IMR-90 (cell line): Measurements from ENCODE around the gene BASP1. TPM values are rescaled to one million over a fixed set of nuclear protein-coding genes. Genes with fewer than 3 reads are reported as not detected.

Experiments
- ATAC-seq: fragments of 200-7000 bp; cut with Tn5 transposase; 2 replicates; pipeline ENCODE4 v1.9.1; 2020; ENCODE audit warnings: low read depth, mild to moderate bottlenecking, moderate library complexity
- BruUV-seq: library from RNA; stranded (reverse); fragments of 400-500 nt; replicated peaks from 2 replicates; lab custom pipeline; 2021; lab: Mats Ljungman, UMichigan
- CTCF ChIA-PET: fragments of 300-600 bp; formaldehyde crosslinking; extraction: SDS; loops from one replicate; lab custom pipeline; 2021; ENCODE audit warnings: antibody characterized with exemption; lab: Yijun Ruan, JAX
- POLR2A ChIA-PET: fragments of 300-600 bp; sonication (Branson Sonifier 250); formaldehyde crosslinking; loops from one replicate; lab custom pipeline; 2022; ENCODE audit warnings: antibody characterized with exemption; ENCODE audit not compliant: unreplicated experiment; lab: Charles Lee
- DNase-seq: peaks from one replicate; pipeline ENCODE4 v3.0.0; 2013
- H2AFZ ChIP-seq: replicated peaks from 2 replicates; pipeline ENCODE3; 2013; ENCODE audit warnings: low read length, mild to moderate bottlenecking; ENCODE audit not compliant: poor library complexity
- H2AK5ac ChIP-seq: 2 replicates; pipeline ENCODE4 v1.6.1; 2013; ENCODE audit warnings: low read depth, low read length, inconsistent platforms
- H2AK9ac ChIP-seq: replicated peaks from 2 replicates; pipeline ENCODE3; 2013; ENCODE audit warnings: mild to moderate bottlenecking, low read depth, low read length, moderate library complexity; ENCODE audit not compliant: poor library complexity
- H2BK120ac ChIP-seq: 2 replicates; pipeline ENCODE4 v1.6.1; 2013; ENCODE audit warnings: low read depth, low read length, inconsistent platforms
- H2BK15ac ChIP-seq: 3 replicates; pipeline ENCODE4 v1.6.1; 2013; ENCODE audit warnings: low read depth, low read length, inconsistent platforms
- H2BK20ac ChIP-seq: 2 replicates; pipeline ENCODE4 v1.6.1; 2013; ENCODE audit warnings: low read depth, mild to moderate bottlenecking, inconsistent platforms, low read length, moderate library complexity
- H2BK5ac ChIP-seq: 2 replicates; pipeline ENCODE4 v1.6.1; 2013; ENCODE audit warnings: mild to moderate bottlenecking, low read depth, low read length, inconsistent platforms; ENCODE audit not compliant: poor library complexity, severe bottlenecking
- H3K14ac ChIP-seq: replicated peaks from 2 replicates; pipeline ENCODE4 v1.6.1; 2013; ENCODE audit warnings: low read depth, low read length, inconsistent platforms
- H3K18ac ChIP-seq: 2 replicates; pipeline ENCODE4 v1.6.1; 2013; ENCODE audit warnings: low read depth, low read length, control low read depth
- H3K23ac ChIP-seq: 2 replicates; pipeline ENCODE4 v1.6.1; 2013; ENCODE audit warnings: low read depth, low read length, inconsistent platforms
- H3K27ac ChIP-seq: 2 replicates; pipeline ENCODE4 v1.5.1; 2013; ENCODE audit warnings: mild to moderate bottlenecking, control low read depth, low read length; ENCODE audit not compliant: insufficient read depth
- H3K27me3 ChIP-seq: 2 replicates; pipeline ENCODE4 v1.6.1; 2013; ENCODE audit warnings: low read length; ENCODE audit not compliant: control insufficient read depth, insufficient read depth
- H3K36me3 ChIP-seq: 2 replicates; pipeline ENCODE4 v1.6.1; 2013; ENCODE audit warnings: low read length, mixed read lengths; ENCODE audit not compliant: control insufficient read depth, insufficient read depth
- H3K4ac ChIP-seq: 2 replicates; pipeline ENCODE4 v1.6.1; 2013; ENCODE audit warnings: low read depth, low read length, inconsistent platforms
- H3K4me1 ChIP-seq: 2 replicates; pipeline ENCODE4 v1.6.1; 2013; ENCODE audit warnings: low read length, mixed read lengths; ENCODE audit not compliant: control insufficient read depth, insufficient read depth
- H3K4me2 ChIP-seq: 2 replicates; pipeline ENCODE4 v1.6.1; 2013; ENCODE audit warnings: low read depth, mild to moderate bottlenecking, control low read depth, low read length, moderate library complexity
- H3K4me3 ChIP-seq: 2 replicates; pipeline ENCODE4 v1.5.1; 2013; ENCODE audit warnings: low read depth, mild to moderate bottlenecking, control low read depth, low read length, moderate library complexity; ENCODE audit not compliant: insufficient read depth
- H3K56ac ChIP-seq: 2 replicates; pipeline ENCODE4 v1.6.1; 2013; ENCODE audit warnings: low read length, inconsistent platforms; ENCODE audit not compliant: insufficient read depth; ENCODE audit errors: extremely low read depth
- H3K79me1 ChIP-seq, 2 experiments: 2 replicates each; pipeline ENCODE4 v1.6.1; 2013; ENCODE audit warnings: low read length in 2 of 2, inconsistent platforms in 1 of 2, low read depth in 1 of 2
- H3K9ac ChIP-seq: 2 replicates; pipeline ENCODE4 v1.6.1; 2013; ENCODE audit warnings: low read depth, low read length, control low read depth
- H3K9me1 ChIP-seq: 2 replicates; pipeline ENCODE4 v1.6.1; 2013; ENCODE audit warnings: low read length, inconsistent platforms; ENCODE audit not compliant: insufficient read depth
- H3K9me3 ChIP-seq: 2 replicates; pipeline ENCODE4 v1.6.1; 2013; ENCODE audit warnings: low read length; ENCODE audit not compliant: control insufficient read depth, insufficient read depth
- H4K20me1 ChIP-seq: 2 replicates; pipeline ENCODE4 v1.6.1; 2013; ENCODE audit warnings: low read length, inconsistent platforms; ENCODE audit not compliant: insufficient read depth
- H4K5ac ChIP-seq: 2 replicates; pipeline ENCODE4 v1.6.1; 2013; ENCODE audit warnings: mild to moderate bottlenecking, low read depth, low read length, control low read depth
- H4K8ac ChIP-seq, 2 experiments: 2 replicates each; pipeline ENCODE4 v1.6.1; 2013; ENCODE audit warnings: low read depth in 2 of 2, low read length in 2 of 2, control low read depth in 1 of 2, inconsistent platforms in 1 of 2
- H4K91ac ChIP-seq: 2 replicates; pipeline ENCODE4 v1.6.1; 2013; ENCODE audit warnings: low read depth, low read length, inconsistent platforms; ENCODE audit not compliant: insufficient read depth
- BHLHE40 ChIP-seq: fragments of 150-350 bp; IDR thresholded peaks from 2 replicates; pipeline ENCODE4 v1.6.1; 2016; ENCODE audit warnings: mild to moderate bottlenecking, low read depth, low read length
- CEBPB ChIP-seq: IDR thresholded peaks from 2 replicates; pipeline ENCODE4 v1.6.1; 2012; ENCODE audit warnings: low read depth, low read length, improper control_type of control experiment
- CHD1 ChIP-seq: IDR thresholded peaks from 2 replicates; pipeline ENCODE4 v1.6.1; 2012; ENCODE audit warnings: low read depth, low read length, improper control_type of control experiment
- CTCF ChIP-seq: conservative IDR thresholded peaks from 2 replicates; pipeline ENCODE4 v1.5.1; 2012; ENCODE audit warnings: mild to moderate bottlenecking, low read depth, low read length, improper control_type of control experiment
- ELK1 ChIP-seq: fragments of 150-350 bp; IDR thresholded peaks from 2 replicates; pipeline ENCODE4 v1.6.1; 2016; ENCODE audit warnings: low read depth, mild to moderate bottlenecking, low read length, moderate library complexity, borderline replicate concordance
- FOS ChIP-seq: fragments of 150-350 bp; IDR thresholded peaks from 2 replicates; pipeline ENCODE4 v1.6.1; 2016; ENCODE audit warnings: low read depth, low read length
- MAFK ChIP-seq: IDR thresholded peaks from 2 replicates; pipeline ENCODE4 v1.6.1; 2012; ENCODE audit warnings: low read depth, low read length, improper control_type of control experiment
- MAZ ChIP-seq: IDR thresholded peaks from 2 replicates; pipeline ENCODE4 v1.6.1; 2012; ENCODE audit warnings: low read depth, mild to moderate bottlenecking, low read length, improper control_type of control experiment, moderate library complexity, borderline replicate concordance
- MXI1 ChIP-seq: IDR thresholded peaks from 2 replicates; pipeline ENCODE4 v1.6.1; 2012; ENCODE audit warnings: low read depth, mild to moderate bottlenecking, low read length, moderate library complexity, borderline replicate concordance
- NFE2L2 ChIP-seq: fragments of 150-350 bp; IDR thresholded peaks from 2 replicates; pipeline ENCODE4 v1.6.1; 2016; ENCODE audit warnings: low read depth, mild to moderate bottlenecking, low read length
- RAD21 ChIP-seq: IDR thresholded peaks from 2 replicates; pipeline ENCODE4 v1.6.1; 2012; ENCODE audit warnings: low read length, improper control_type of control experiment
- RCOR1 ChIP-seq: IDR thresholded peaks from 2 replicates; pipeline ENCODE4 v1.6.1; 2012; ENCODE audit warnings: mild to moderate bottlenecking, low read length, improper control_type of control experiment; ENCODE audit not compliant: insufficient replicate concordance
- RFX5 ChIP-seq: IDR thresholded peaks from 2 replicates; pipeline ENCODE4 v1.8.0; 2012; ENCODE audit warnings: low read depth, mild to moderate bottlenecking, low read length, moderate library complexity
- SMC3 ChIP-seq: fragments of 150-350 bp; IDR thresholded peaks from 2 replicates; pipeline ENCODE4 v1.6.1; 2016; ENCODE audit warnings: low read depth, mild to moderate bottlenecking, antibody characterized with exemption, low read length, moderate library complexity
- USF2 ChIP-seq: fragments of 150-350 bp; IDR thresholded peaks from 2 replicates; pipeline ENCODE4 v1.6.1; 2017; ENCODE audit warnings: mild to moderate bottlenecking, antibody characterized with exemption, low read length, low read depth
- WGBS, 2 experiments: methylation state at CpG; one replicate each; pipeline versions ENCODE4 v1.1.5 to v1.1.7; 2013; ENCODE audit warnings: missing lambda C conversion rate in 2 of 2; ENCODE audit not compliant: insufficient read length in 1 of 2; ENCODE audit errors: extremely low coverage in 2 of 2; 5-methylcytosine and 5-hydroxymethylcytosine counted together
- dilution Hi-C: fragments of 300-500 bp; cut with HindIII; formaldehyde crosslinking; loops from one replicate; pipeline ENCODE4 v1.14.3; 2018; ENCODE audit warnings: low sequenced_read_pairs; ENCODE audit not compliant: unreplicated experiment
- in situ Hi-C: fragments of 300-500 bp; cut with MboI; formaldehyde crosslinking; loops from 3 replicates; pipeline ENCODE4 v1.14.3; 2019; ENCODE audit warnings: low sequenced_read_pairs, inconsistent platforms, mixed read lengths
- intact Hi-C: fragments of 100-400 bp; cut with micrococcal nuclease; formaldehyde crosslinking; loops from 2 replicates; pipeline ENCODE4 v1.10.0; 2022
- polyA plus RNA-seq, 3 experiments: library from polyadenylated mRNA; depleted of rRNA; stranded (reverse); fragments of >200 nt; gene quantifications; 2 replicates each; pipeline ENCODE4 v1.2.3, GENCODE V29; 2012; ENCODE audit warnings: low replicate concordance in 1 of 3
- total RNA-seq: library from RNA; depleted of rRNA; stranded (reverse); fragments of >200 nt; gene quantifications from 2 replicates; pipeline ENCODE4 v1.2.3, GENCODE V29; 2012

The BASP1 gene
- total and polyA plus RNA-seq, 2 of the 4 experiments (the other 2 are of a cell fraction), result 39.6 to 103 TPM

DNA sequence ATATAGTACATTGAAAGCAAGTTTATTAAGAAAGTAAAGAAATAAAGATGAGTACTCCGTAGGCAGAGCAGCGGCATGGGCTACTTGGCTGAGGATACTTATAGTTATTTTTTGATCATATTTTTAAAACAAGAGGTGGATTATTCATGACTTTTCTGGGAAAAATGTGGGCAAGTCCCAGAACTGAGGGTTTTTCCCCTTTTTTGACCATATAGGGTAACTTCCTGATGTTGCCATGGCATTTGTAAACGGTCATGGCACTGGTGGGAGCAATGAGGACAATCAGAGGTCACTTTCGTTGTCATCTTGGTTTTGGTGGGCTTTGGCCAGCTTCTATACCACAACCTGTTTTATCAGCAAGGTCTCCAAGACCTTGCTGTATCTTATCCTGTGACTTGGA, 5.2 kb upstream of the BASP1 start:
- no peak overlapping the region for H2BK5ac ChIP-seq

More for the DNA sequence above, 5.2 kb upstream of the BASP1 start:
- dilution Hi-C loops, result no loop called here
- H3K27ac ChIP-seq, result no peak overlapping the region
- DNase-seq, result no peak
- H3K14ac ChIP-seq, result no peak overlapping the region
- no peak overlapping the region for H3K4ac ChIP-seq
- no peak overlapping the region for H3K18ac ChIP-seq
- H4K20me1 ChIP-seq, result no peaks in the 10 kb centered on the region
- H2AK5ac ChIP-seq, result no peak overlapping the region
- no peak overlapping the region for H2BK20ac ChIP-seq
- H3K79me1 ChIP-seq, result no peaks in the 10 kb centered on the region
- H2AK9ac ChIP-seq, result no peak overlapping the region
- no peak overlapping the region for H3K9ac ChIP-seq
- intact Hi-C loops, result loop anchor here (10.0 kb wide), 3 partner anchors 533 to 833 kb away; no protein-coding TSS in a partner anchor
- H4K8ac ChIP-seq, result no peak overlapping the region
- no peaks in the 10 kb centered on the region; the same call in 1 of the 2 replicates for H3K27me3 ChIP-seq
- H3K4me1 ChIP-seq, result peaks cover 1% of the 10 kb centered on the region; the same call in 1 of the 2 replicates
- H2BK120ac ChIP-seq, result no peak overlapping the region
- WGBS, 2 experiments, result 67% methylated on average over 1 of the region's 4 CpGs; no CpG with 5 or more reads in 1 of the 2 experiments
- H3K36me3 ChIP-seq, result no peaks in the 10 kb centered on the region
- POLR2A ChIA-PET, result no interaction called here
- H2AFZ ChIP-seq, result peak overlapping the region; percentile 41
- H3K56ac ChIP-seq, result no peak overlapping the region
- H2BK15ac ChIP-seq, result no peak overlapping the region
- H3K4me2 ChIP-seq, result no peak overlapping the region
- H3K9me1 ChIP-seq, result no peaks in the 10 kb centered on the region
- no peaks in the 10 kb centered on the region for H3K9me3 ChIP-seq
- BruUV-seq, result no TSS peak
- TF ChIP-seq MXI1, result no peak
- no peak for TF ChIP-seq BHLHE40
- no peak for TF ChIP-seq NFE2L2
- no peak for TF ChIP-seq SMC3
- no peak for TF ChIP-seq RCOR1
- TF ChIP-seq MAZ, result no peak
- TF ChIP-seq RAD21, result no peak
- no peak for TF ChIP-seq CEBPB
- no peak for TF ChIP-seq CHD1
- TF ChIP-seq FOS, result no peak
- no peak for TF ChIP-seq RFX5
- TF ChIP-seq CTCF, result no peak
- TF ChIP-seq MAFK, result no peak
- TF ChIP-seq USF2, result no peak
- TF ChIP-seq ELK1, result no peak
- CTCF ChIA-PET, result interaction anchor here (0.6 kb wide), 1 partner anchor 188 kb away, joined by 5 read pairs; no protein-coding TSS in a partner anchor
- ATAC-seq, result no peak
- no peak overlapping the region for H3K4me3 ChIP-seq
- H3K23ac ChIP-seq, result no peak overlapping the region
- H4K5ac ChIP-seq, result no peak overlapping the region
- no peak overlapping the region for H4K91ac ChIP-seq
- in situ Hi-C loops, result loop anchor here (10.0 kb wide), 1 partner anchor 903 kb away; no protein-coding TSS in a partner anchor
